Measurements from ENCODE around the gene ZNF319.

Gene ZNF319

DNA sequence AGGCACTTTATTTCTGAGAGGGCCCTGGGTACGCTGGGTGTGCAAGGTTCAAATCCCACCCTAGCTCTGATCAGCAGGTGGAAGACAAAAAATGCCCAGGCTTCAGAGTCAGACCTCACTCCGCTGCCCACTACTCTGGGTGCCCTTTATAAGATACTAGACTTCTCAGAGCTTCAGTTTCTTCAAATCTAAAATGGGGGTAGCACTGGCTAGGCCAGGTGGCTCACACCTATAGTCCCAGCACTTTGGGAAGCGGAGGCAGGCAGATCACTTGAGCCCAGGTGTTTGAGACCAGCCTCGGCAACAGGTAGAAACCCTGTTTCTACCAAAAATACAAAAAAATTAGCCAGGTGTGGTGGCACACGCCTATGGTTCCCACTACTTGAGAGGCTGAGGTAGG, 2.5 kb upstream of the ZNF319 start:
- no peak for TF ChIP-seq Cebpa-rat (IDR thresholded peaks at IDR 0.05)
- peak overlapping the region in 5 of 11 experiments; percentile 3 to 100 (median 100); a peak in 9 of 22 replicates for H3K4me2 ChIP-seq
- no peaks in the 10 kb centered on the region for H3K27me3 ChIP-seq
- H3K4me1 ChIP-seq: peaks cover 43 to 50% (median 47%) of the 10 kb centered on the region in 10 experiments
- peak overlapping the region in 6 of 11 experiments; percentile 9 to 97 (median 53); a peak in 7 of 22 replicates for H3K9ac ChIP-seq
- H3K36me3 ChIP-seq: peaks cover 23 to 58% (median 45%) of the 10 kb centered on the region in 11 experiments
- peak overlapping the region in 2 of 10 experiments; percentile 39 to 92; a peak in 3 of 20 replicates for H3K4me3 ChIP-seq
- no peak overlapping the region for H3K27ac ChIP-seq
- peaks cover 0 to 9% (median 7%) of the 10 kb centered on the region in 11 experiments; a peak in 12 of 22 replicates for H3K9me3 ChIP-seq (replicated peaks in 1 of 11)
- peaks cover 14 to 67% (median 30%) of the 10 kb centered on the region in 11 experiments; a peak in 18 of 22 replicates for H4K20me1 ChIP-seq

DNA sequence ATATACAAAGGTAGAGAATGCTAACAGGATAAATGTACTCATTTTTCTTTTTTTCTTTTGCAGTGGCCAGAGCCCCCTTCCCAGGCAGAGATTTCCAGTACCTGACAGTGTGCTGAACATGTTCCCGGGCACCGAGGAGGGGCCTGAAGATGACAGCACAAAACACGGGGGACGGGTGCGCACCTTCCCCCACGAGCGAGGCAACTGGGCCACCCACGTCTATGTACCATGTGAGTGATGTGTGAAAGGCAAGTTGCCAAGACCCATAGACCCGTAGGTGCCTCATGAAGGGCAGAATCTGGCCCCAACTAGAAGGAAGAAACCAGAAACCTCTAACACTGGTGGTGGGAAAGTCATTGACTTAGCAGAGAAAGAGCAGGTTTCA, 1.9 kb upstream of the ZNF319 start:
- no peak for TF ChIP-seq Cebpa-rat (IDR thresholded peaks at IDR 0.05)
- Histone ChIP-seq H4K20me1 (peaks cover 19 to 67% (median 35%) of the 10 kb centered on the region in 11 experiments; a peak in 18 of 22 replicates), H3K36me3 (peaks cover 28 to 58% (median 50%) of the 10 kb centered on the region in 11 experiments), H3K27ac (peak overlapping the region in 1 of 11 experiments; percentile 88; a peak in 2 of 22 replicates), H3K4me2 (peak overlapping the region; percentile 92 to 100 (median 100)), H3K27me3 (no peaks in the 10 kb centered on the region), H3K9me3 (replicated peaks in 1 of 11) (peaks cover 0 to 9% (median 7%) of the 10 kb centered on the region in 11 experiments; a peak in 12 of 22 replicates), H3K4me1 (peaks cover 44 to 54% (median 52%) of the 10 kb centered on the region in 10 experiments), H3K9ac (peak overlapping the region in 7 of 11 experiments; percentile 89 to 97 (median 93); a peak in 11 of 22 replicates), H3K4me3 (peak overlapping the region in 4 of 10 experiments; percentile 70 to 93 (median 91); a peak in 8 of 20 replicates)

GRCh38 chr16:58001781-58002415, 1.4 kb upstream of the ZNF319 start:
- no peak for TF ChIP-seq Cebpa-rat (IDR thresholded peaks at IDR 0.05)
- peaks cover 33 to 58% (median 50%) of the 10 kb centered on the region in 11 experiments for H3K36me3 ChIP-seq
- H3K9ac ChIP-seq: peak overlapping the region; percentile 88 to 97 (median 92); a peak in 20 of 22 replicates
- peak overlapping the region; percentile 92 to 100 (median 100) for H3K4me2 ChIP-seq
- H4K20me1 ChIP-seq: peaks cover 23 to 68% (median 40%) of the 10 kb centered on the region in 11 experiments; a peak in 19 of 22 replicates
- peak overlapping the region; percentile 70 to 93 (median 79) for H3K4me3 ChIP-seq
- peaks cover 0 to 9% (median 7%) of the 10 kb centered on the region in 11 experiments; a peak in 12 of 22 replicates for H3K9me3 ChIP-seq (replicated peaks in 1 of 11)
- peak overlapping the region in 10 of 11 experiments; percentile 83 to 92 (median 89); a peak in 18 of 22 replicates for H3K27ac ChIP-seq
- no peaks in the 10 kb centered on the region for H3K27me3 ChIP-seq
- H3K4me1 ChIP-seq: peaks cover 44 to 58% (median 53%) of the 10 kb centered on the region in 10 experiments

- Histone ChIP-seq H3K4me1 (peaks cover 44 to 67% (median 53%) of the 10 kb centered on the region in 10 experiments), H3K36me3 (peaks cover 35 to 58% (median 50%) of the 10 kb centered on the region in 11 experiments), H3K9ac (peak within 1 kb of the TSS; percentile 88 to 97 (median 92)), H3K27ac (peak within 1 kb of the TSS; percentile 76 to 92 (median 88)), H4K20me1 (peaks cover 29 to 71% (median 49%) of the 10 kb centered on the region in 11 experiments; a peak in 20 of 22 replicates), H3K4me3 (peak within 1 kb of the TSS; percentile 70 to 93 (median 79)), H3K9me3 (replicated peaks in 1 of 11) (peaks cover 0 to 2% (median under 1%) of the 10 kb centered on the region in 11 experiments; a peak in 4 of 22 replicates), H3K4me2 (peak within 1 kb of the TSS; percentile 92 to 100 (median 100)), H3K27me3 (no peaks in the 10 kb centered on the region)
- TF ChIP-seq Cebpa-rat (IDR thresholded peaks at IDR 0.05): no peak
Measured at GRCh38 chr16:58000706-58001676, 519 bp upstream of the ZNF319 start, which contains the start of gene USB1. USB1 (plus strand) TSS chr16:58001407; CDS start chr16:58001484, 77 bp downstream.

DNA sequence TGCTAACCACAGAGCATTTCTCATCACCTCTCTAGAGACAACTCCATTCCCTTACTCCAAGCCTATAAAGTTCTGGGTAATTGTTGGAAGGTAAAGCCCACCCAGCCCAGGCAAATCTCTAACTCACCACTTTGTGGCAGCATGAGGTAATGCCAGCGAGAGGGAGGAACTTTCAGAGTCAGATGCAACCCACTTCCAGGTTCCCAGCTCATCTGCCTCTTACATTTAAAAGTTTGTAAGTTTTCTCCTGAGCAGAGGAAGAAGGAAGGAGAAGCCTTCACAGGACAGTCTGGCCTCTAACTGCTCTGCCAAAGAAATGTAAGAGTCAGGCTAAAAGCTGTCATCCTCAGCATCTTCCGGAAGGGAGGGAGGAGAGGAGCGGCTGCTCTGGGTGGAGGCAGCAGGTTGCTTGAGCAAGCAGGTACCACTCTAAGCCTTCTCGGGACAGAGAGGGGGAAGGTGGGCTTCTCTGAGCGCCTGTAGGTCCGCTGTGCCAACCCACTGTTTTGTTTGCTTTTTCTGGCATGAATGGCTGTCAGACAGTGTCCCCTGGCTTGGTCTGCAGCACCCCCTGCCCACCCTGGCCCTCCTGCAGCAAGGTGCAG, 1.0 kb downstream of the ZNF319 start:
- no peak for TF ChIP-seq Cebpa-rat (IDR thresholded peaks at IDR 0.05)
- no peaks in the 10 kb centered on the region for H3K27me3 ChIP-seq
- peaks cover 39 to 72% (median 56%) of the 10 kb centered on the region in 11 experiments; a peak in 20 of 22 replicates for H4K20me1 ChIP-seq
- peak overlapping the region; percentile 76 to 92 (median 88) for H3K27ac ChIP-seq
- no peaks in the 10 kb centered on the region for H3K9me3 ChIP-seq (replicated peaks in 1 of 11)
- peaks cover 46 to 76% (median 58%) of the 10 kb centered on the region in 10 experiments for H3K4me1 ChIP-seq
- peak overlapping the region; percentile 88 to 97 (median 92) for H3K9ac ChIP-seq
- H3K4me2 ChIP-seq: peak overlapping the region; percentile 85 to 100 (median 96)
- peaks cover 45 to 60% (median 54%) of the 10 kb centered on the region in 11 experiments for H3K36me3 ChIP-seq
- H3K4me3 ChIP-seq: peak overlapping the region; percentile 70 to 93 (median 79)

DNA sequence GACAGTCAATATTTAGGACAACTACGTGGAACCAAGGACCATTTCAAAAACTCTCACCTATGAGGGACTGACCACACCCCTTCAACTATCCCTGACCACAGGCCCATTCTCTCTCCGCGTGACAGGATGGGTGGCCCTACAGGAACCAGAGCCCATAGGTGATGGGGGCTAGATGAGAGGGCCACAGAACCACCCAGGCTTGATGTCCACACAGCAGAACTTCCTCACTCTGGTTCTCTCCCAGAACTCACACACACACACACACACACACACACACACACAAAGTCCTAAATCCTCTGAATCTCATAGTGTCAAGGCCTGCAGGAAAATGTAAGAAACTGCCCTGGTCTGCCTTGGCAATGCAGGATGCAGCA, 1.5 kb downstream of the ZNF319 start:
- Histone ChIP-seq H3K4me3 (peak overlapping the region in 9 of 10 experiments; percentile 70 to 93 (median 79); a peak in 18 of 20 replicates), H3K27ac (peak overlapping the region in 10 of 11 experiments; percentile 58 to 92 (median 88); a peak in 21 of 22 replicates), H3K27me3 (no peaks in the 10 kb centered on the region), H3K4me1 (peaks cover 48 to 76% (median 60%) of the 10 kb centered on the region in 10 experiments), H3K36me3 (peaks cover 48 to 60% (median 54%) of the 10 kb centered on the region in 11 experiments), H4K20me1 (peaks cover 39 to 72% (median 57%) of the 10 kb centered on the region in 11 experiments; a peak in 21 of 22 replicates), H3K4me2 (peak overlapping the region; percentile 85 to 100 (median 96)), H3K9me3 (replicated peaks in 1 of 11) (no peaks in the 10 kb centered on the region), H3K9ac (peak overlapping the region; percentile 88 to 97 (median 92); a peak in 21 of 22 replicates)
- no peak for TF ChIP-seq Cebpa-rat (IDR thresholded peaks at IDR 0.05)

- H3K4me1 ChIP-seq: peaks cover 48 to 81% (median 62%) of the 10 kb centered on the region in 10 experiments
- no peaks in the 10 kb centered on the region for H3K27me3 ChIP-seq
- peaks cover 46 to 63% (median 57%) of the 10 kb centered on the region in 11 experiments for H3K36me3 ChIP-seq
- peaks cover 39 to 74% (median 62%) of the 10 kb centered on the region in 11 experiments; a peak in 21 of 22 replicates for H4K20me1 ChIP-seq
- peak overlapping the region; percentile 85 to 100 (median 96) for H3K4me2 ChIP-seq
- peak overlapping the region in 6 of 10 experiments; percentile 70 to 93 (median 84); a peak in 11 of 20 replicates for H3K4me3 ChIP-seq
- no peaks in the 10 kb centered on the region for H3K9me3 ChIP-seq (replicated peaks in 1 of 11)
- H3K9ac ChIP-seq: peak overlapping the region; percentile 88 to 97 (median 92)
- TF ChIP-seq Cebpa-rat (IDR thresholded peaks at IDR 0.05): 0 out of 22 replicates have a peak, but pooled peaks of 1 of the 11 experiments have one; percentile 12
- peak overlapping the region in 10 of 11 experiments; percentile 58 to 92 (median 88); a peak in 19 of 22 replicates for H3K27ac ChIP-seq
Measured at GRCh38 chr16:57998486-57998885, 2.0 kb downstream of the ZNF319 start.

Data from BLaER1 treated with 17β-estradiol and CSF1 and Interleukin-3, amounts not matched to agents 10 nM and 100 nM (cell line).